ENCODE data around the gene RTN3.

- no peak for TF ChIP-seq EP300 (IDR thresholded peaks at IDR 0.05)
- TF ChIP-seq POLR2A (IDR thresholded peaks at IDR 0.05): no peak
- TF ChIP-seq, protein P1, sequence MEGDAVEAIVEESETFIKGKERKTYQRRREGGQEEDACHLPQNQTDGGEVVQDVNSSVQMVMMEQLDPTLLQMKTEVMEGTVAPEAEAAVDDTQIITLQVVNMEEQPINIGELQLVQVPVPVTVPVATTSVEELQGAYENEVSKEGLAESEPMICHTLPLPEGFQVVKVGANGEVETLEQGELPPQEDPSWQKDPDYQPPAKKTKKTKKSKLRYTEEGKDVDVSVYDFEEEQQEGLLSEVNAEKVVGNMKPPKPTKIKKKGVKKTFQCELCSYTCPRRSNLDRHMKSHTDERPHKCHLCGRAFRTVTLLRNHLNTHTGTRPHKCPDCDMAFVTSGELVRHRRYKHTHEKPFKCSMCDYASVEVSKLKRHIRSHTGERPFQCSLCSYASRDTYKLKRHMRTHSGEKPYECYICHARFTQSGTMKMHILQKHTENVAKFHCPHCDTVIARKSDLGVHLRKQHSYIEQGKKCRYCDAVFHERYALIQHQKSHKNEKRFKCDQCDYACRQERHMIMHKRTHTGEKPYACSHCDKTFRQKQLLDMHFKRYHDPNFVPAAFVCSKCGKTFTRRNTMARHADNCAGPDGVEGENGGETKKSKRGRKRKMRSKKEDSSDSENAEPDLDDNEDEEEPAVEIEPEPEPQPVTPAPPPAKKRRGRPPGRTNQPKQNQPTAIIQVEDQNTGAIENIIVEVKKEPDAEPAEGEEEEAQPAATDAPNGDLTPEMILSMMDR (IDR thresholded peaks at IDR 0.05): no peak
- no peak for TF ChIP-seq POLR2AphosphoS5 (IDR thresholded peaks at IDR 0.05)
Measured at GRCh38 chr11:63769714-63770455, 88.6 kb downstream of the RTN3 start.
